Left ventricle myocardium inferior (tissue), 1 donor: Measurements from ENCODE around the gene WASHC4. TPM values are rescaled to one million over a fixed set of nuclear protein-coding genes. Genes with fewer than 3 reads are reported as not detected.

Experiments
- DNase-seq: peaks from one replicate; pipeline ENCODE4 v3.0.0-alpha.2; 2020
- H3K27ac ChIP-seq: fragments of 200-600 bp; replicated peaks from 2 replicates; pipeline ENCODE4 v1.8.0; 2021
- H3K27me3 ChIP-seq: fragments of 200-600 bp; 2 replicates; pipeline ENCODE4 v1.8.0; 2021; ENCODE audit warnings: low read depth
- H3K36me3 ChIP-seq: fragments of 200-600 bp; 2 replicates; pipeline ENCODE4 v1.8.0; 2021
- H3K4me1 ChIP-seq: fragments of 200-600 bp; 2 replicates; pipeline ENCODE4 v1.8.0; 2021
- H3K4me3 ChIP-seq: fragments of 200-600 bp; 2 replicates; pipeline ENCODE4 v1.8.0; 2021; ENCODE audit warnings: mild to moderate bottlenecking, moderate library complexity
- H3K9me3 ChIP-seq: fragments of 200-600 bp; replicated peaks from 2 replicates; pipeline ENCODE4 v1.8.0; 2021
- intact Hi-C: fragments of 100-400 bp; cut with micrococcal nuclease; formaldehyde crosslinking; loops from one replicate; pipeline ENCODE4 v1.11.0; 2022
- long read RNA-seq: library from polyadenylated mRNA; unstranded; transcript quantifications from one replicate; pipeline ENCODE4 v2.0.0, GENCODE V29; 2021
- total RNA-seq: library from RNA; stranded (reverse); fragmentation: NEBNext Ultra II Directional; extraction: Animal tissue kit (Norgen Biotek cat#: 25700); gene quantifications from one replicate; pipeline ENCODE4 v1.2.1, GENCODE V29; 2021
- TF ChIP-seq, protein P1 (sequence below): fragments of 200-600 bp; IDR thresholded peaks from 2 replicates; pipeline ENCODE4 v1.8.0; 2021; ENCODE audit warnings: antibody characterized with exemption, mild to moderate bottlenecking, borderline replicate concordance
- donor health status: DM: no; HTN: yes; CAD: no; lungs with severe emphysema.

WASHC4 gene
- total RNA-seq = 23.5 TPM
- long read RNA-seq, full-length matches to known transcripts = 12 of 27 reads
- long read RNA-seq, partial matches to known transcripts = 4 of 27 reads
- long read RNA-seq, other reads (novel, unspliced or antisense) = 11 of 27 reads

GRCh38 chr12:105107494-105108371 lies at the start of gene WASHC4:
Gene WASHC4 (plus strand): TSS chr12:105107731. CDS start chr12:105107801, 70 bp downstream.
- intact Hi-C loops = no loop called here
- DNase-seq = peak; percentile 95
- H3K4me3 ChIP-seq = peak within 1 kb of the TSS; percentile 90
- TF ChIP-seq, protein P1, sequence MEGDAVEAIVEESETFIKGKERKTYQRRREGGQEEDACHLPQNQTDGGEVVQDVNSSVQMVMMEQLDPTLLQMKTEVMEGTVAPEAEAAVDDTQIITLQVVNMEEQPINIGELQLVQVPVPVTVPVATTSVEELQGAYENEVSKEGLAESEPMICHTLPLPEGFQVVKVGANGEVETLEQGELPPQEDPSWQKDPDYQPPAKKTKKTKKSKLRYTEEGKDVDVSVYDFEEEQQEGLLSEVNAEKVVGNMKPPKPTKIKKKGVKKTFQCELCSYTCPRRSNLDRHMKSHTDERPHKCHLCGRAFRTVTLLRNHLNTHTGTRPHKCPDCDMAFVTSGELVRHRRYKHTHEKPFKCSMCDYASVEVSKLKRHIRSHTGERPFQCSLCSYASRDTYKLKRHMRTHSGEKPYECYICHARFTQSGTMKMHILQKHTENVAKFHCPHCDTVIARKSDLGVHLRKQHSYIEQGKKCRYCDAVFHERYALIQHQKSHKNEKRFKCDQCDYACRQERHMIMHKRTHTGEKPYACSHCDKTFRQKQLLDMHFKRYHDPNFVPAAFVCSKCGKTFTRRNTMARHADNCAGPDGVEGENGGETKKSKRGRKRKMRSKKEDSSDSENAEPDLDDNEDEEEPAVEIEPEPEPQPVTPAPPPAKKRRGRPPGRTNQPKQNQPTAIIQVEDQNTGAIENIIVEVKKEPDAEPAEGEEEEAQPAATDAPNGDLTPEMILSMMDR = peak; percentile 3
- peak within 1 kb of the TSS; percentile 98 for H3K27ac ChIP-seq
- peaks cover 57% of the 10 kb centered on the region for H3K4me1 ChIP-seq
- no peaks in the 10 kb centered on the region for H3K27me3 ChIP-seq
- no peaks in the 10 kb centered on the region for H3K9me3 ChIP-seq
- H3K36me3 ChIP-seq = peaks cover 12% of the 10 kb centered on the region

- H3K9me3 ChIP-seq = peaks cover 13% of the 10 kb centered on the region
- H3K36me3 ChIP-seq = peaks cover 26% of the 10 kb centered on the region
- H3K4me3 ChIP-seq = no peak overlapping the region
- DNase-seq = no peak
- H3K27ac ChIP-seq = no peak overlapping the region
- no peaks in the 10 kb centered on the region for H3K4me1 ChIP-seq
- H3K27me3 ChIP-seq = no peaks in the 10 kb centered on the region
- TF ChIP-seq, protein P1 = no peak
- intact Hi-C loops = no loop called here
Observed at GRCh38 chr12:105060715-105061378, 46.7 kb upstream of the WASHC4 start.

- no peaks in the 10 kb centered on the region for H3K4me1 ChIP-seq
- no peaks in the 10 kb centered on the region for H3K27me3 ChIP-seq
- TF ChIP-seq, protein P1 = no peak
- H3K27ac ChIP-seq = no peak overlapping the region
- H3K4me3 ChIP-seq = no peak overlapping the region
- no peak for DNase-seq
- no peaks in the 10 kb centered on the region for H3K9me3 ChIP-seq
- intact Hi-C loops = no loop called here
- H3K36me3 ChIP-seq = peaks cover 4% of the 10 kb centered on the region
Observed at GRCh38 chr12:105064564-105065178, 42.9 kb upstream of the WASHC4 start.

DNA sequence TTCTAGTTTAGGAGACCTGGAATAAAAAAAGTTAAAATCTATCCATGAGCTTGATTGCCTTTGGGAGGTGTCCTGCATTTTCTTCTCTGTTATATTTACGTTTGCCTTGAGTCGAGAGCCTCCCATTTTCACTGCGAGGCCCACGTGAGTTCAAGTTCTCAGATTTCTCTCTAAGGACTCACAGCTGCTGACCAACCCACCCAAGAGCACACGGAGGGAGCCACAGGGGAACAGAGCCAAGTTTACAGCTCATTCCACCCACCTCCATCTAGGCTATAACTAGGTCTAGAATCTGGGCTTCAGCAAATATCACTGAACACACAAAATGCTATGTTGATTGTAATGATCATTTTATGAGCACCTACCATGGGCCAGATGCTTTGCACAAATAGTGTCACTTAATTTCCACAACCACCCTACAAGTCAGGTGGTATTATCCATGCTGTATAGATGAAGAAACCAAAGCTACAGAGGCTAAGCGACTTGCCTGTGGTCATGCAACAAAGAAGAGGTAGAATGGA lies 40.0 kb upstream of the WASHC4 start:
- intact Hi-C loops = no loop called here
- no peak for DNase-seq
- TF ChIP-seq, protein P1 = no peak

More for the DNA sequence above, 40.0 kb upstream of the WASHC4 start:
- Histone ChIP-seq H3K9me3 (no peaks in the 10 kb centered on the region), H3K4me1 (no peaks in the 10 kb centered on the region), H3K27ac (no peak overlapping the region), H3K4me3 (no peak overlapping the region), H3K27me3 (no peaks in the 10 kb centered on the region), H3K36me3 (no peaks in the 10 kb centered on the region)
